GM03348 (cell line): Measurements from ENCODE around the gene TACO1.

ENCODE experiments used
- DNase-seq: peaks from one replicate; pipeline ENCODE4 v3.0.0; 2012; ENCODE audit warnings: low spot score

Gene TACO1

GRCh38 chr17:63601439-63602371, 1.0 kb downstream of the TACO1 start:
- DNase-seq = no peak

GRCh38 chr17:63609816-63610573, 9.3 kb downstream of the TACO1 start:
- DNase-seq = no peak

- DNase-seq = no peak
These were observed 10.2 kb downstream of the TACO1 start for GRCh38 chr17:63610854-63611253.

- no peak for DNase-seq
These were observed 10.7 kb downstream of the TACO1 start for GRCh38 chr17:63611354-63611753.

- DNase-seq = no peak
These were observed 13.0 kb downstream of the TACO1 start for GRCh38 chr17:63613663-63614062.

- DNase-seq = no peak
These were observed 20.6 kb downstream of the TACO1 start for GRCh38 chr17:63621229-63621683.

- peak; percentile 99 for DNase-seq
These were observed 21.2 kb downstream of the TACO1 start, which contains the start of gene MAP3K3 for GRCh38 chr17:63621684-63622573. MAP3K3 (plus strand) TSS chr17:63622417; CDS start chr17:63622760, 343 bp downstream.

GRCh38 chr17:63622574-63623390, 22.1 kb downstream of the TACO1 start:
- peak; percentile 88 for DNase-seq

GRCh38 chr17:63623786-63624530, 23.3 kb downstream of the TACO1 start:
- no peak for DNase-seq

GRCh38 chr17:63624531-63624880, 23.8 kb downstream of the TACO1 start:
- DNase-seq = no peak

GRCh38 chr17:63626551-63627180, 26.0 kb downstream of the TACO1 start:
- peak; percentile 52 for DNase-seq

GRCh38 chr17:63629627-63630026, 28.9 kb downstream of the TACO1 start:
- no peak for DNase-seq

GRCh38 chr17:63631062-63631461, 30.4 kb downstream of the TACO1 start:
- DNase-seq = no peak

- DNase-seq = no peak
These were observed 30.9 kb downstream of the TACO1 start for GRCh38 chr17:63631626-63632025.

- DNase-seq = no peak
These were observed 33.0 kb downstream of the TACO1 start for GRCh38 chr17:63633742-63634141.

GRCh38 chr17:63634163-63634562, 33.5 kb downstream of the TACO1 start:
- no peak for DNase-seq

GRCh38 chr17:63634816-63635215, 34.1 kb downstream of the TACO1 start:
- no peak for DNase-seq

GRCh38 chr17:63635290-63635689, 34.6 kb downstream of the TACO1 start:
- no peak for DNase-seq

- no peak for DNase-seq
These were observed 35.1 kb downstream of the TACO1 start for GRCh38 chr17:63635787-63636186.

- DNase-seq = no peak
These were observed 38.4 kb downstream of the TACO1 start for GRCh38 chr17:63639125-63639524.
